ENCODE measurements around the gene ZNF831.

The ZNF831 gene

GRCh38 chr20:59195316-59195993 lies 31.8 kb downstream of the ZNF831 start:
- no peak overlapping the region for H3K4me3 ChIP-seq (ENCODE audit: low read depth, low read length)
- DNase-seq (ENCODE audit: low read depth): no peak

GRCh38 chr20:59204165-59204894 lies 40.7 kb downstream of the ZNF831 start:
- no peak overlapping the region for H3K4me3 ChIP-seq (ENCODE audit: low read depth, low read length)
- no peak for DNase-seq (ENCODE audit: low read depth)

- no peak overlapping the region for H3K4me3 ChIP-seq (ENCODE audit: low read depth, low read length)
- DNase-seq (ENCODE audit: low read depth): no peak
Measured at GRCh38 chr20:59205044-59205443, 41.4 kb downstream of the ZNF831 start.

DNA sequence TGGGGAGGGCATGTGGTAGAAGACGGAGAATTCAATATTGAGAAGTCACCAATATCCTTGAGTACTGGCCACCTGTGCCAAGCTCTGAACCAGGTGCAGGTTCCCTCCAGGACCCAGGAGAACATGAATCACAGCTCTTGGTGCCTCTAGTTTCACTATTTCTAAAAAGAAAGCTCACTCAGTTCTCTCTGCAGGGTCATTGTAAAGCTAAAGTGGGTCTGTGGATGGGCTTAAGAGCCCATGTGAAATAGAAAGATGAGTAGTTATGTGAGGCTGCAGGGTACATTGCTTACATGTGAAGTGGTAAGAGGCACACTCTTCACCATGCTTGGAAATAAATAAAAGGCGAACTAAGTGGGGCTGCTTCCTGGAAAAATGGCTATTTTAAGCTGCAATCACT lies 43.6 kb downstream of the ZNF831 start:
- no peak overlapping the region for H3K4me3 ChIP-seq (ENCODE audit: low read depth, low read length)
- DNase-seq (ENCODE audit: low read depth): no peak

DNA sequence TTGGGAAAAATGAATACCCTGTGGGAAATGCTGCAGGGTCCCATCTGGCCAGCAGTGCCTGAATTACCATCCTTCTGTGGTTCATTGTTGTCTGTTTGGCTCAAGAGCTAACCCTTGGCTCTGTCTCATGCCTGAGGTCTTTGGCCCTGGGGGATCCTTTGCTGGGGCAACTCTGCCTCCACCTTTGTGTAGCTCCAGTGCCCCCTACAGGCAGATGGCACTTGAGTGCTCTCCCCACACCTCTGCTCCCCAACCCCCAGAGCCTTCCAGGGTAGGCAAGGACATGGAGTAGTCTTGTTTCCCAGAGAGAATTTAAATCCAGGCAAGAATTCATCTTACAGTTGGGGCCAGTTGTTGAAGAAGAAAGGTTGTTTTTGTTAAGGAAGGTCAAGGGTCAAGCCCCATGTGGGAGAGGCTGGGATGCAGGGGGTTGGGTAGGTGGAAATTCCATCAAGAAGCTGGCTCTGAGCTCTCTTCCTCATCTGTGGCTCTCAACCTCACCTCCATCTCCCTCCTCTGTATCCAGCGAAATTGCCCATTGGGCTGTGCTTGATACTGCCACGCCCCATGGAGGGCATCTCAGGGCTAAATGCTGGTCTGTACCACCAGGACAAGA lies 44.2 kb downstream of the ZNF831 start:
- no peak for DNase-seq (ENCODE audit: low read depth)
- H3K4me3 ChIP-seq (ENCODE audit: low read depth, low read length): no peak overlapping the region

- H3K4me3 ChIP-seq (ENCODE audit: low read depth, low read length): no peak overlapping the region
- no peak for DNase-seq (ENCODE audit: low read depth)
Measured at GRCh38 chr20:59210186-59210585, 46.6 kb downstream of the ZNF831 start.

GRCh38 chr20:59211208-59211765 lies 47.7 kb downstream of the ZNF831 start:
- no peak for DNase-seq (ENCODE audit: low read depth)
- H3K4me3 ChIP-seq (ENCODE audit: low read depth, low read length): no peak overlapping the region

- DNase-seq (ENCODE audit: low read depth): no peak
- no peak overlapping the region for H3K4me3 ChIP-seq (ENCODE audit: low read depth, low read length)
Measured at GRCh38 chr20:59214073-59214472, 50.5 kb downstream of the ZNF831 start.

DNA sequence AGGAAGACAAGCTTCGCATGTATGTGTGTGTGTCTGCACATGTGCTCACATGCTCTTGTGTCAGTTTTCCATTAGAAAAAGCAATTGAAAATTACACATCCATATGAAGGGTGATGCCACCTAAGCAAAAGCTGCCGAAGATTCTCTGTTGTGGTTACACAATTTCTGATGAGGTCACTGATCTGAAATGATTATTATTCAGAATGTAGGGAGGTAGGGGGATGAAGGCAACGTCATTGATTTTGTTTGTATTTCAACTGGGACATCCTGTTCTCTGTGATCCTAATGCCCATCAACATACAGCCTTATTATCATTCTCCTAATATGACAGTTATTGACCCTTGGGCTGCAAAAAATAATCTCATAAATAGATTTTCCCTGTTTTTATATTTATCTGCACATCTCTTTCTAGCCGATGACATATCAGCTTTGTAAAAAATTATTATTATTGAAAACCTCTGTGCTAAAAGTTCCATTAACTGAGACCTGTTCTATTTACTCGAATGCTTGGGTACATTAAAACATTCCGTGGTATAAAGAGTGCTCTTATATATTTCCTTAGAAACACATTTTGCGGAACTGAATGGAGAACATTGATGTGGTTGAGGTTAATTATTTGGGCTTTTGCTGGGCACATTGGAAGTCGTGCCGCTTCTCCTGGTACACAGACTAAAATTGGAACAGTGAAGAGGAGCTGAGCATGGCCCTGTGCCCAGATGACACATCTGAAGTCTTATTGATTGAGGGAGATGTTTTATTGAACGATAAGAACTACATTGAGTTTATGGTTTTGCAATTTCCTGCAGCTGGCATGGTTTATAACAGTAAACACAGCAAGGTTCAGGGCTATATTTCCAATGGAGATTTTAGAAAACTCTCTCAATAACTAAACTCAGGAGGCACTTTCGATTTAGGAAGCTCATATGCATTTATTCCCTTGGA lies 51.3 kb downstream of the ZNF831 start:
- no peak for DNase-seq (ENCODE audit: low read depth)
- no peak overlapping the region for H3K4me3 ChIP-seq (ENCODE audit: low read depth, low read length)

- no peak overlapping the region for H3K4me3 ChIP-seq (ENCODE audit: low read depth, low read length)
- DNase-seq (ENCODE audit: low read depth): no peak
Measured at GRCh38 chr20:59217173-59217572, 53.6 kb downstream of the ZNF831 start.

DNA sequence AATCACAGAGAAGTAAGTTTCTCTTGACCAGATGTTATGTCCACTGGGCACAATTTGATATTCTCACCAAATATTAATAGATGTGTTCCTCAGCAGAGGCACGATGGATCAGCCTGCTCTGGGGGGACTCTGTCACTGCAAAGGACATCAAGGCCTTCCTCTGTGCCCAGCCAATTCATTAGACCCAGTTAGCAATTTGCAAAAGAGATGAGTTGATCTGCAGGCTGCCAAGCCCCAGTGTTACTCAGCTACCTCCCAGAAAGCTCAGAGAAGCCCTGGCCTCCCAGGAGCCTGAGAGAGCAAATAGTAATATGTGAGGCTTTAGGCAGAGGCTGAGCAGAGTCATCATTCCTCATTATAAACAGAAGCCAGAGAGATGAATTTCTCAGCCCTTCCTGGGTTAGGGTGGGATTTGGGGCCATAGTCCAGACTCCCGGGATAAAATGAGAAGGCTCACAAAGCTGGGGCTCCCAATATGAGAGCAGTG lies 54.2 kb downstream of the ZNF831 start:
- DNase-seq (ENCODE audit: low read depth): no peak
- no peak overlapping the region for H3K4me3 ChIP-seq (ENCODE audit: low read depth, low read length)

DNA sequence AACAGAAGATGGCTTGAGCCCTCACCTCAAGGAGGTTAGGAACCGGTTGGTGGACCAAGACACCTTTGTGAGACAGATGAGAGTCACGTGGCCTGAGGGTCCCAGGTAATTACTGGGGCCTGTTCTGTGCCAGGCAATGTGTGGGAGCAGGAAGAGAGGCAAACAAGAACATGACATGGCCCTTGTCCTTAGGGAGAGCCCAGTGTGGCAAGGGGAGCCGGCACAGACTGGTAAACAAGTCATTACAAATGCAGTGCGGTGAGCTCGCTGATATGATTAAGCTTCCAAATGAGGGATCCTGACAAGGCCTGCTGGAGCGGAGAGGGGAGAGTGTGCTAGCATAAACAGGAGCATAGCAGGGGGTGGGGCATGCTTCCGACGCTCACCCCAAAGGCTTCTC lies 55.6 kb downstream of the ZNF831 start:
- no peak for DNase-seq (ENCODE audit: low read depth)
- H3K4me3 ChIP-seq (ENCODE audit: low read depth, low read length): no peak overlapping the region

DNA sequence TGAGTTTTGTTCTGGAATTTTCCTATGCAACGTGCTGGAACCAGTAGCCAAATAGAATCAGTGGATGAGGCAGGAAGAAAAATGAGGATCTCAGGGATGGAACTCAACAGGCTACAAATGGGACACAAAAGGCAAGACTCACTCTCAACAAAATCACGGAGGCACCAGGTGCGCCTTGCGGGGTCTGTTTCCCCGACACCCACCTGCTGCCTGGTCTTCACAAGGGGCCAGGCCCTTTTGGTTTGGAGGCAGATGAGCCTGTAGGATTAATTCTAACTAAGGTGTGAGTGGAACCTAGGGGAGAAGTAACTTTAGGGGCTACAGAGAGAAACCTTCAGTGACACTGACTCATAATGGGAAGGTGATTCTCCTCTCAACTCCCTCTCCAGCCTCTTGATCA lies 56.5 kb downstream of the ZNF831 start:
- H3K4me3 ChIP-seq (ENCODE audit: low read depth, low read length): no peak overlapping the region
- DNase-seq (ENCODE audit: low read depth): no peak

DNA sequence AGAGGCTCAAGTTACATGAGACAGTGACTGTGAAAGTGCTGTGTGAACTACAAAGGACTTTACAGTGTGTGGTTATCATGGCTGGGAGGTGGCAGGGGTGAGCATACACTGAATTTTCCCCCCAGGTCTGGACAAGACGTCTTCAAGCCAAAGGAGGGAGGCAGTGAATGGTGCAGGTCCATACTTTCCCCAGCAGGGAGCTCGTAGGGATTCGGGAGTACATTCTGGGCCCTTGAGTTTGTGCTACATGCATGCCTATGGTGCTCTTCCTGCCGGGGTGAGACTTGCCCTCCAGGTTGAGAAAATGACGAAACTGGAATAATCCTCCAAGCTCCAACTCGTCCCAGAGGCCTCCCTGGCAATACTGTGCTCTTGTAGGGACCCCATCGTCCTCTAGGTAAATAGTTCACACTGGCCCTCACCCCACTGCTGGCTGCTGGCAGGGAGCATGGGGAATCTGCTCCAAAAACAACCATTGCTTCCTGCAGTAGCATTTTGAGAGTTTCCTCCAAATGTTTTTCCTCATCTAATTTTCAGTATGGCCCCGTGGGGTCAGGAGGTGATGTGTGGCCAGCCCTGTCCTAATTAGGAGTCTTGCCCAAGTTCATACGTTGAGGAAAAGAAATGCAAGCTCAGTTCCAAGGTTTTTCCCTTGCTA lies 57.6 kb downstream of the ZNF831 start:
- no peak overlapping the region for H3K4me3 ChIP-seq (ENCODE audit: low read depth, low read length)

GRCh38 chr20:59221707-59222252 lies 58.2 kb downstream of the ZNF831 start:
- peak overlapping the region; percentile 54 for H3K4me3 ChIP-seq (ENCODE audit: low read depth, low read length)
- no peak for DNase-seq (ENCODE audit: low read depth)

More for the DNA sequence above, 57.6 kb downstream of the ZNF831 start:
- no peak for DNase-seq (ENCODE audit: low read depth)

DNA sequence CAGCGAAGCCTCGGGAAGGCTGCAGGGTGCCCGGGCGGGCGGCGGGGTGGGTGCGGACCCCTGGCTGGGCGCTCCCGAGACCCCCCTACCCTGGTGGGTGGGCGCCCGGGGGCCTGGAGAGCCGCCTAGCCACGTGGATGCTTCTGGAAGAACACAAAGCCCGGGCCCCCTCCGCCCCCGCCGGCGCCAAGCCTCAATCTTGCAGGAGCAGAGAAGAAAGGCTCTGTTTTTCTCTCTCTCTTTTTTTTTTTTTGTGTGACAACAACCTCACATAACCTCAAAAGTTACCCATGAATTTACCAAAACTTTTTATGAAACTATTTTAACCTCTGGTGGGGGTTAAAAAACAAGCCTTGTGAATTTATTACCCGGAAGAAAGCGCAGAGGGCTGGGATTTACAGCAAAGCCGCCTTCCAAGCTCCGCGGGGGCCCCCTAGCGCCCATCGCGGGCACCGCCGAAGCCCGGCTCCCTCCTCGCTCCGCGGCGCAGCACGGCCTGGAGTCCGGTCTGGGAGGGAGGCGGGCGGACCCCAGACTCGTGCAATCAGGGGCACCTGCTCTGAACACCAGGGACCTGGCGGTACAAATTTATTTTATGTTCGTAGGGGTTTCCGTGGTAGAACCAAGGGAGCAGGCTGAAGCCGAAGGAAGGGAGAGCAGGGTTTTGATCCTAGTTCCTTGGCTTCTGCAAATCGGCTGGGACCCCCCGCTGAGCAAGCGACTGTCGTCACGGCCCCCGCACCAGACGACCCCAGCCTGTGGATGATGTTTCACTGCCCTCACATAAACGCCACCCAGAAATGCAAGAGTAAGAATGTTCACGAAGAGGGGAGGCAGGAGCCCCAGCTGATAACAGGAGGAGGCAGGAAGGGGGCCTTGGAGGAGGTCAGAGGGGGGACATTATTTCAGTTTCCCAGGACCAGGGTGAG lies 58.9 kb downstream of the ZNF831 start:
- H3K4me3 ChIP-seq (ENCODE audit: low read depth, low read length): peak overlapping the region; percentile 54
- DNase-seq (ENCODE audit: low read depth): peak; percentile 11

GRCh38 chr20:59223182-59223601 lies 59.6 kb downstream of the ZNF831 start:
- no peak for DNase-seq (ENCODE audit: low read depth)
- H3K4me3 ChIP-seq (ENCODE audit: low read depth, low read length): peak overlapping the region; percentile 54
